HTR-8/SVneo (cell line): ENCODE measurements around the gene FYCO1.
A peak's percentile ranks its signal among the peaks of the same experiment; 100 is the strongest.

ENCODE experiments used
- DNase-seq: peaks from one replicate; pipeline ENCODE4 v3.0.0; 2011; ENCODE audit warnings: low spot score, mixed read lengths; ENCODE audit not compliant: insufficient read length
- FAIRE-seq: peaks from 2 replicates; lab custom pipeline; 2011; peaks lifted over from hg19 to GRCh38; lab: Jason Lieb, UNC

FYCO1 gene

DNA sequence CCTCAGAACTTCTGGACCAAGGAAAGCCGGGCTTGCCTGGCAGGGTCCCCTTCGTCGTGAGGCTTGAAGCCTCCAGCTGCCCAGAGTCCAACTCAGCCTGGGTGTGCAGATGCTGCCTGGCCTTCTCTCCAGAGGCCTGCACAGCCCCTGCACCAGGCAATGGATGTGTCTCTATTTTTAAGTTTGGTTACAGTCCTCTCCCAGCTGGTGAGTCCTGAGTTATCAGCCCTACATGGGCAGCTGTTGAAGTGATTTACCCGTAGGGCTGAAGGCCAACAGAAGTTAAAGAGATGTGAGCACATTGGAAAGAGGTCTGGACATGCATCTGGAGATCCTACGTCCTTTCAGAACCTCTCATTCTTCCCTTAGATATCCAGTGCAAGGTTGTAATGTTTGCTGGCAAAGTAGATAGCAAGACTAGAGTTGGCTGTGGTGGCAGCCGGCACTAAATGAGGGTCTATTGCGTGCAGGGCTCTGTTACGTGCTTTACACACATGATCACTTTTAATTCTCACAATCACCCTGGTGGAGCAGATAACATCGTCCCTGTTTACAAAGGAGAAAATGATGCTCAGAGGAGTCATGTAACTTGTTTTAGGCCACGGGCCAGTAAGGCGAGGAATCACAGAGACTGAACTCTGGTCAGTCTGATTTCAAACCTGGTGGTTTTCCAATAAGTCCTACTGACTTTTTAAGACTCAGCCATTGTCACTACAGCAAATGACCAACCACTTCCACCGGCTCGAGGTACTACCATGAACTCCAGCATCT, 9.9 kb downstream of the FYCO1 start:
- no peak for DNase-seq
- FAIRE-seq: no peak

DNA sequence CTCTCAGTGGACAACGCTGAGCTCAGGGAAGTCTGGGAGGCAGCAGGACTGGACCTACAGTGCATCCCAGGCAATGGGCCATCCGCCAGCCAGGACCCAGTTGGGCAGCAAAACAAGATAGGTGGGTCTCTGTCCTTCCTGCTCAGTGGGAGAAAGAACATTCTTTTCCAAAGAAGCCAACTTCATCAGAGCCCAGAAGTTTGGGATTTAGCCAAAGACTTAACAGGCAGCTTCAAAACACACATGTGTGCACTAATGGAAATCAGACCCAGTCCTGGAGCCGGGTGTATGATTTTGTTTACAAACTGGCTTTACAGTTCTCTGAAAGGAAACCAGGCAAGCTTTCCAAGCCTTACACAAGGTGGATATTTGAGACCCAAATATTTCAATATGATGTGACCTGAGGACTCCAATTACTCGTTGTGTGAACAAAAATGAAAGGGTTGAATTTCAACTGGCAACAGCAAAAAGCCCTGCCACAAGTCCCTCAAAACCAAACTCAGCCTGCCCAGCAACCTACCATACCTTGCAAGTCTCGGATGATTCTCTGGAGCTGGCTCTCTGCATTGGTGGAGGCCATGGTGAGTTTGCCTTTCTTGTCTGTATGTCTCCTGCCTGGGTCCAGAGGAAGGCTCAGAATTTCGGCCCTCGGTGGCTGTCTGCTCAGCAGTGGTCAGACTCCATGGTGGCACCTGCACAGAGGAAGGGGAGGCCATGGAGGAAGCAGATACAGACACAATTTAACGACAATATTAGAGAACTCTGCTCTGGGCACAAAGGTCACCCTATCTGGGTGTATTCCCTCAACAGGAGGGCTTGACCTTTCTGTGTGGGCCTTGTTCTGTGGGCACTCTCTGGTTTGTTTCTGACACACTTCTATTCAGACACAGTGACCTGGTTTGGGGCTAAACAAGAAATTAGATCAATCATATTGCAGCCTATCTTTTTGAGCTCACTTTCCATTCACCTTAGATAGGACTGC, 11.0 kb downstream of the FYCO1 start:
- DNase-seq (no peak), FAIRE-seq (no peak)

DNA sequence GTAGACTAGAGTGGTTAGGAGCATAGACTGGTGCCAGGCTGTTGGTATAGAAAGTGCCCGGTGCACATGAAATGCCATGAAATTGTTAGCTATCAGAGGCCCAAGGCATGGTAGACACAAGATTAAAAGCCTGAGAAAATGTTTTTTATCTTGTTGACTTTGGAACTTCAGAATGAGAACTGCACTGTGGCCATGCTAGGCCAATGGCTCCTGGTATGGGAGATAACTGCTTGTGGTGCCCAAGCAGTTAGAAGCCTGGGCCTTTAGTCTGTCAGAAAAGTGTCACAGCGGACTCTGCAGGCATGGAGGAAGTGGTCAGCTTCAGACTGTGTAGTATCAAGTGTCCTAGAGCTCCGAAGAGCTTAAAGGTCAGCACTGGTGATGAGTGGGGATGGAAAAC, 11.9 kb downstream of the FYCO1 start:
- DNase-seq (no peak), FAIRE-seq (no peak)

DNA sequence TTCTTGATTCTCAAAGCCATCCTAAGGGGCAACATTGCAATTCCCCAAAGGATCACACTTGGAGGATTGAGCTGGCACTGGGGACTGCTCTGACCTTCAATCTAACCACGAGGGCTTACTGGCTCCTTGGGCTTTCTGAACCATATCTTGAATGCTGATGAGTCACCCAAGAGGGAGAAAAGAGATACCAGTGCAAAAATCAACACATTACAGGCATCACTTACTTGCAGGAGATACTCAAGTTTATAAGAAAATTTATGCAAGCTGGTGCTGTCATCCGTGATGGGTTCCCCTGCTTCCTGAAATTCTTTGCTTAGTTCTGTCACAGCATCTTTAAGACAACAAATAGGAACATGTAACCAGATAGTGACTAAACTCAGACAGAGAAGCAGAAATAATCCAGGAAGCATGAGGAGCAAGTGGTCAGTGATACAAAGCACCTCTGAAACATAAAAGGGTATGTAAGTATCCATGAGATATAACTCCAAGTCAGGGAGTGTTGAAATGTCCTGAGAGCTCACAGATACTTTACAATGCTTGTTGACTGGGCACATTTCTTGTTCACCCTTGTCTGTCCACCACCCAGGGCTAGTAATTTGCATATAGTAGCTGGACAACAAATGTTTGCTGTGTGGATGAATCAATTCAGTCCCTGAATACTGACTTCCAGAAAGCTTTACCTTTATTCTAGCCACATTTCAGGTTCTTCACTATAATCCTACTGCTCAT, 14.1 kb downstream of the FYCO1 start:
- DNase-seq (no peak), FAIRE-seq (no peak)

DNA sequence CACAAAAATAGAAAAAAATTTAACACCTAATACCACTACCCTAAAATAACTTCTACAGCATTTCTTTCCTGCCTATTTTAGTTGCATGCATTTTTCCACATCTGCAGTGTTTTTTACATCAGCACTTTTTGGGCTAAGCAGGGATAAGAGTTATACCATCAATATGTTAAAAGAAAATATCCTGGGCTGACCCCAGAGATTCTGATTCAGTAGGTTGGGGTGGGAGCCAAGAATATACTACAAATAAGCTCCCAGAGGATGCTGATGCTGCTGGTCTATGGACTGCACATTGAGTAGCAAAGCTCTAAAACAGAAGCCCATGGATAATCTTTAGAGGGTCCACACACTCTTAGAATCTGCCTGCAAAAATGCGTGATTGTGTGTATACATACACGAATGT, 14.8 kb downstream of the FYCO1 start:
- no peak for DNase-seq
- no peak for FAIRE-seq

DNA sequence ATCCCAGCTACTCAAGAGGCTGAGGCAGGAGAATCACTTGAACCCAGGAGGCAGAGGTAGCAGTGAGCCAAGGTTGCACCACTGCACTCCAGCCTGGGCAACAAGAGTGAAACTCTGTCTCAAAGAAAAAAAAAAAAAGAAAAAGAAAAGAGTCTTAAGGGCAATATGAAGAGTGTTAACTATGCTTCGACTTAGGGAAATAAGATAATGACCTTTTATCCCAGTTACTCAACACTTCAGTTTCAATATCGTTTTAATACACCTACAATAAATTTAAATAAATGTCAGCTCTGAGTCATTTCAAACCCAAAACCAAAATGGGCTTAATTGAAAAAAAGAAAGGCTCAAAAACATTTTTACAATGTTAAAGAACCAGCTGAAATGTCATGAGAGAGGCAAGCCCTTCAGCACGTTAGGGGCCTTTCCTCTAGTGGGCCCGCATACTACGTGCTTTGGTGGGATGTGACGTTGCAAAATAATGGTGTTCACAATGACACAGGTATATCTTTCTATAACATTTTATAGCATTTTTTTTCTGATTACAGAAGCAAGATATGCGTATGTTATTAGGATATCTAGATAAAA, 15.3 kb downstream of the FYCO1 start:
- no peak for FAIRE-seq
- no peak for DNase-seq

DNA sequence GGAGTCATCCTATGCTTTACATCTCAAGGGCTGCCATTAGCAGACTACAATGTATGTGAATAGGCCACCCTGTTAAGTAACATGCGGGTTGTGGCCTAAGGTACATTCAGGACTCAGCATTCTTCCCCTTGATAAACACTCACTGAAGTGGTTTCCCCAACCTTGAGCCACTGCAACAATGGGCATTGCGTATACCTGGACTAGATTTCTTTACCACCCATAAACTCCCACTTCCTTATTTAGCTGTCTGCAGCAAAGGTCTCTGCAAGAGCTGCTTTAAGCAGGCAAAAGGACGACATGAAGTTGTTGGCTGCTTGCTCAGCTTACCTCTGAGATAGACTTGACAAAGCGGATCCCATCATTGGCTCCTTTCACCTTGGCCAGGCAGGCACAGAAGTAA, 16.2 kb downstream of the FYCO1 start:
- DNase-seq: no peak
- FAIRE-seq: no peak

DNA sequence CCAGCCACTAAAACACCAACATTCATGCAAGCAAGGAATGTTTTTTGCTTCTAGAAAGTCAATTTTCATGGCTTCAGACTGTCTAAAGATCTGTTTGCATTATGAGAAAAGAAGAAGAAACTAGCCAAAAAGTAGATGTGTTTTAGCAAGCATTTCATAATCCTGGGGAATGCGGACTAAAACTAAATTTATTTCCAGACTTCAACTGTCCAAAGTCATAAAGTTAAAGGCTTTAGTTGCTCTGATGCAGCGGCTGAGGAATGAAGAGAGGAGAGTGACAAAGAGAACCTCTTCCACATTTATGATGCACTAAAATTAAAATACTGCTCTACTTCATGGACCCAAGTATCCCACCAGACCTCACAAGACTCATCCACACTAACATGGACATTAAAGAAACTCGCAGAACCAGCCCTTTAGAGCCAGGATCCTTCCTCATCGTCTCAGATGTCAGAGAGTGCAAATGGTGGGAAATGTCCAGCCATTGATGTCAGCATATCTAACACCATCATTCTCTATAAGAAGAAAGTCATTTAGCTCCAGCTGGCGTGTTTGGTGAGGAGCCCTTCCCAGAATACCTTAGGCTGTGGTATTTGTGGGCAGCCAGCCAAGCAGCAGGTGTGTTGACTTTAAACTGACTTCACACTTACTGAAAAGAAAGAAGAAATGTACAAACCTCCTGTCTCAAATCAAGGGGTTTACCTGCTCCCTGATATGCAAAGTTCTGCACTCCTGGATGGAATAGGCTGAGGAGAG, 17.4 kb downstream of the FYCO1 start:
- FAIRE-seq: no peak
- no peak for DNase-seq

DNA sequence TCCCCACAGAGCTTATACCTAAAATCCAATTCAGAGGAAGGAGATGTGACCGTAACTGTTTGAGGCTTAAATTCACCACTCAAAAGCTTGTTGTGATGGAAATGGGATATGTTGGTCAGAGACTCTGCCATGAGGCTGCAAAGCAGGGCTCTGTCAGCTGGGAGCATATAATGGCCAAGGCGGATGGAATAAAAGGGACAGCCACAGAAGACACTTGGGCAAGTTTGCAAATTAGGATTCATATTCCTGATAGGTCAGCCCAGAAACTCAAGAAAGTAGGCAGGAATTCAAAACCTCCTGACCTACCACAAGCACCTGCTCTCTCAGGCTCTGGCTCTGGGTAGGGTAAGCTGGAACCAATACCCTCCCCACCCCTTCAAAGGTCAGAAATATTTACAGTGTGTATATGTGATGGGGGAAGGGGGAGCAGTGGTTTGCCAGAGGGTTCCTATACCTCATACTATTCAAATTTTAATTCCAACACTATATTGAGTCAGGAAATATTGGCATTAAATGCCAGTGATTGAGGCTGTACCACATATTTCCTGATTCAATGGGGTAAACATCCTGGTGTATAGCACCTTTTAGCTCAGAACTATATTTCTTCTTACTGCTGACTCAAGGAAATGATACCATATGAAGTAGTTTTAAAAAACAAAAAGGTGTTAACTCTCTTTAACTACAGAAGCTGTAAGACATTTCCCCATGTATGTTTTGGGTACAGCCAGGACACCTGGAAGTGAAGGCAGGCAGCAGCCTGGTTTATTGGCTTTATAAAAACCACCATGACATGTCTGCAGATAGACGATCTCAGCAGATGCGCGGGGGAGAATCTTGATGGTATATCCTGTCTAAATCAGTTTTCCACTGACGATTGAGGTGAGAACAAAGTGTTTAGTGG, 19.2 kb downstream of the FYCO1 start:
- no peak for DNase-seq
- FAIRE-seq: no peak

DNA sequence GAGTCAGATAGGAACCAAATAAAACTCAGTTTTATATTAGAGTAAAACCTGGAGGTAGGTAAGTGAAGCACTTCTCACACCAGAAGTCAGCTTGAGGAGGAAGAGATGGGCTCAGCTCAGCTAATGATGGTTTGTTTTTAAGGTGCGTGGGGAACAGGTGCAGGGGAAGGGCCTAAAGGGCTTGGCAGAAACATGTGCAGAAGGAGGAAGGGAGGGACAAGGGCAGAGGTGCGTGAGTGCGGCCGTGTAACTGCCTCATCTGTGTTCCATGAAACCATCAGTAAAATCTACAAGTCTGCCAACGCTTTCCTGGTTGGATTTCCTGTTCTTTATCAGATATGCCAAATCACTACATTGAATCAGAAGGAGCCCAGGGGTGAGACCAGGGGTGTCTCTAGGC, 19.9 kb downstream of the FYCO1 start:
- FAIRE-seq (no peak), DNase-seq (no peak)

DNA sequence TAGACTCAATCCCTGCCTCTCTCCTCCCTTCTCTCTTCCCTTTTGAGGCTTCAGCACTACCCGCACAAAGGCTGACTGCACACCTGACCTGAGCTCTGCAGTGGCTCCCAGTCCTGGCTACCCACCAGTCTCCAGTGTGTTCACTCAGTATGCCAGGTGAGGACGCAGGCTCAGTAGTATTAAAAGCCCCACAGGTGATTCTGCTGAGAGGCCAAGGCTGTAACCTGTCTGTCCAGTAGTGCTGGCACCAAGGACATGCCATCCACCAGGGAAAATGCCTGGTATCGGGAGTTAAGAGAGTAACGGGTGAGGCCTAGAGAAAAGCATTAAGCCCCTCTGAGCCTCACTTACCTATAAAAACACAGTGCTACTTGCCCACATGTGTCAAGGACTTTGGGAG, 20.9 kb downstream of the FYCO1 start:
- FAIRE-seq: no peak

DNA sequence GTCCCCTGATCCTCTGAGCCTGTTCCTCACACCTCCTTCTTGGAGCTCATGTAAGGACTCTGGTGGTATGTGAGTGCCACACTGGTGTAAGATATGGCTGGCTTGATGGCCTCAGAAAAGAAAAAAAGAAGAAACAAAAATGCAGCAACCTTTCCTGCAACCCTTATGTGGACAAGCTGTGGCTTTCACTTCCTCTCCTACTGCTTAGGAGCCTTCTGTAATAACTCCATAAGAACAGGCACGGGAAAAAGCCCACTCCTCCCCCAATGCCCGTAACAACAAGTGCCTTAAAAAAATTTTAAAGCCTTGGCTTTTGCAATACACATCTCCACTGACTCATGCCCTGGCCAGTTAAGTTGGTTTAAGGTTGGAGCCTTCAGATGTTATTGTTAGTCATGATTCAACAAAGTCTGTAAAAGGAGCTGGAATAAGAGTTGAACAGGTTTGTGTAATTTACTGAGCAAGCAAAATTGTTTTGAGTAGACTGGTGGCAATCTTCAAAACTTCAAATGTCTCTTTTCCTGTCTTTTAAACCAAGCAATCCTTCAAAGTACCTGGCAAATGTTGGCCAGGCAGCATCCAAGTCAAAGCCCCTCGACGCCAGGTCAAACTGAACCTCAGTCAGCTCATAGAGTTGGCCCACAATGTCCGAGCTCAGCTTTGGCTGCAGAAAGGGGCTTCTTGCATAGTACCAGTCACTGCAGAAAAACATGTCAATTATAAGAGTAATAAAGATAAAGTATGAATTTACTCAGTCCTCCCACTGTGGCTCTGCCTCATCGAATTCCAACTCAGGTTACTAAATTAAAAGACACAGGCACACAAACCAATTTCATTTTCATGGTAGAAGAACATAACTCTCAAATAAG, 22.9 kb downstream of the FYCO1 start:
- DNase-seq: peak; percentile 29
- no peak for FAIRE-seq

More for the DNA sequence above, 20.9 kb downstream of the FYCO1 start:
- DNase-seq: no peak

DNA sequence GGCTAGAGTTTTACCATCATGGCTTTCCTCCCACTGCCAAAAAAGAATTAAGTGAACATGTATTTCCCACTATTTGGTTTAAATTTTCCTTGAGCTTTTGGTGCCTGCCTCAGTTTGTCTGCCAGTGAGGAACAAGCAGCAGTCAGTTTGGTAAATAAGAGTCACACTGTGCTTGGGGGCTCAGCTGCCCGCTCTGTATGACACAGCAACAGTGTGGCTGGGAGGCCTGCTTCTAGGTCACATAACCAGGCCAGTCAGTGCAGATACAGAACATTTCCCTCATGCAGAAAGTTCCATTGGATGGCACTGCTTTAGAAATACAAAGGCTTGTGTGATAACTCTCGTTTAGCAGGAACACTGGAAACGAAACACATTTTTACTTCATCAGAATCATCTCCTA, 25.7 kb downstream of the FYCO1 start:
- DNase-seq (no peak), FAIRE-seq (no peak)

DNA sequence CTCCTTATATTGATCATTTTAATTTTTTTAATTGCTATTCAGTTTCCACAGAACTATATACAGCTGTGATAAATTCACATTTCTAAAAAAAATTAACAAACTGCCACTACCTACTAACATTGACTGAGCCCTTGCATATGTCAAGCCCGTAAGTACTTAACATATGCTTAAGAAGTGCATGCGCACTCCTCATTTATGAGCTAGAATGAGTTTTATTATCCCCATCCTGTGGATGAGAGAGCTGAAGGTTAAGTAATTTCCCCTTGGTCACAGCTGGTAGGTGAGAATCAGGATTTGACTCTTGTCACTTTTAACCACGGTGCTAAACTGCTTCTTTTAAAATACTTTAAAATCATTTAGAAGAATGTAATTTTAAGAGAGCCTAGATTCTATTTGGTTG, 26.5 kb downstream of the FYCO1 start:
- DNase-seq: no peak
- no peak for FAIRE-seq

DNA sequence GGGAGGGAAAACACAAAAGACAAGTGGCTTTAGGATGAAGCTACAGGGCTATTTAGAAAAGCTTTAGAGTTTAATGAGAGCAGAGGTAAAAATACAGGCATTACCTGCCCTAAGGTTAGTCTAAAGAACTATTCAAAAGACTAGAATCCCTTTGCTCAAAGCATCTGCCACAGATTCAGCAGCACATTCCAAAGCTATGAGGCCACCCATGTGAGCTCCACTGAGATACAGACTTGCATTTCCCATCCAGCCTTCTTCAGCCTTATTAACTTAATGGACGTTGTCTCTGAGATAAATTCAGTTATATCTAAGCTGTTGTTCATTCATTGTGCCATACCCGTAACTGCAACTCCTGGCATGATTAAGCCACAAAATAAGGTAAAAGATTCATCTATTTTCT, 26.9 kb downstream of the FYCO1 start:
- FAIRE-seq (no peak), DNase-seq (peak; percentile 26)

DNA sequence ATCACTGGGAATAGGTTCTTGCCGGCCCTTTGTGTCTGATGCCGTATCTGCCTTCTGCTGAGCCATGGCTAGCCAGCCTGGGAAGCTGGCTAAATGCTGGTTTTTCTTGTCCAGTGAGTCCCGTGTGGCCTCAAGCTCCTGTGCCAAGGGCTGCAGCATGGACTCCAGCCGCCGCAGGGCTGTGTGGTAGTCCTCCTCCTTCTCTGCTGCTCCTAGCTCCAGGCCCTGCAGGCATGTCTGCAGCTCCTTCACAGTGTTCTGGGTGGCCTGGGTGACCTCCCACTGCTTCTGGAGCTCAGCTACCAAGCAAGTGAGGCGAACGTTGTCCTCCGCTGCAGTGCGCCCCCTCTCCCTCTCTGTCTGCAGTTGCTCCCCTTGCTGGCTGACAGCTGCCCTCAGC, 27.5 kb downstream of the FYCO1 start:
- FAIRE-seq: no peak

DNA sequence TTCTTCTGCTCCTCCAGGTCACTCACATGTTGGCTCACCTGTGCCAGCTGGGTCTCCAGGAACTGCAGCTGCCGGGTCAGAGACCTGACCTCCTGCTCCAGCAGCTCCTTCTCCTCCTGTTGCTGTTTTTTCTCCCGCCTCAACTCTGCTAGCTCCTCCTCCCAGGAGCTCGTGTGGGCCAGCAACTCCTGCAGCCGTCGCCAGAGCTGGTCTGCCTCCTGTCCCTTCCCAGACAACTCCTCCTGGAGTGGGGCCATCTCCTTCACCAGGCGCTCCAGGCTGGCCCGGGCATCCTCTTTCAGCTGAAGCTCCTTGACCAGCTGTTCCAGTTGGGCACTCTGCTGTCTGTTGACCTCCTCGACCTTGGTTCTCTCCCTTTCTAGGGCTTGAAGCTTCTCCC, 27.9 kb downstream of the FYCO1 start:
- FAIRE-seq (no peak), DNase-seq (no peak)

More for the DNA sequence above, 27.5 kb downstream of the FYCO1 start:
- no peak for DNase-seq
